ENCODE measurements around the gene MYBBP1A.
"Not testable (repeated sequence)": the region's sequence is repeated elsewhere in the genome, so short reads cannot be mapped to it uniquely, and the experiment has no call there.

Gene MYBBP1A

GRCh38 chr17:4554997-4555799 lies at the start of gene MYBBP1A:
TSS of gene MYBBP1A (minus strand) at chr17:4555384. CDS start at chr17:4555324, 60 bp downstream.
- H3K27ac ChIP-seq (ENCODE audit: low read depth, low read length), result peak within 1 kb of the TSS; percentile 51
- H3K4me1 ChIP-seq (ENCODE audit: control insufficient read depth, low read length), result peaks cover 20% of the 10 kb centered on the region
- no peaks in the 10 kb centered on the region for H4K20me1 ChIP-seq (ENCODE audit: control insufficient read depth, insufficient read depth, low read depth, low read length)
- H3K4me3 ChIP-seq (ENCODE audit: low read length), result peak within 1 kb of the TSS; percentile 94
- H3K9me3 ChIP-seq (ENCODE audit: control insufficient read depth, insufficient read depth, low read length), result no peaks in the 10 kb centered on the region
- TF ChIP-seq EZH2phosphoT487 (IDR thresholded peaks at IDR 0.05; ENCODE audit: borderline replicate concordance, low read length) (no peak), CTCF (IDR thresholded peaks at IDR 0.05; ENCODE audit: low read depth, low read length, poor library complexity, severe bottlenecking) (no peak)
- peaks cover 54% of the 10 kb centered on the region for H3K79me2 ChIP-seq (ENCODE audit: control insufficient read depth, low read length)
- H3K36me3 ChIP-seq (ENCODE audit: control insufficient read depth, low read length), result peaks cover 49% of the 10 kb centered on the region
- H3F3A ChIP-seq (ENCODE audit: control insufficient read depth, insufficient read depth), result no peaks in the 10 kb centered on the region
- H3K4me2 ChIP-seq (ENCODE audit: low read length), result peak within 1 kb of the TSS; percentile 79
- H3K27me3 ChIP-seq (ENCODE audit: control insufficient read depth, low read length), result no peaks in the 10 kb centered on the region
- no peaks in the 10 kb centered on the region for H3K9me2 ChIP-seq (replicated peaks; ENCODE audit: control insufficient read depth, low read length)

- not testable (repeated sequence) for H3K4me3 ChIP-seq (ENCODE audit: low read length); H3K4me1 ChIP-seq (ENCODE audit: control insufficient read depth, low read length); H3K79me2 ChIP-seq (ENCODE audit: control insufficient read depth, low read length); H4K20me1 ChIP-seq (ENCODE audit: control insufficient read depth, insufficient read depth, low read depth, low read length); H3K4me2 ChIP-seq (ENCODE audit: low read length); H3K9me2 ChIP-seq (replicated peaks; ENCODE audit: control insufficient read depth, low read length); H3K9me3 ChIP-seq (ENCODE audit: control insufficient read depth, insufficient read depth, low read length); H3F3A ChIP-seq (ENCODE audit: control insufficient read depth, insufficient read depth); H3K36me3 ChIP-seq (ENCODE audit: control insufficient read depth, low read length); H3K27ac ChIP-seq (ENCODE audit: low read depth, low read length)
- H3K27me3 ChIP-seq (ENCODE audit: control insufficient read depth, low read length), result peaks cover 16% of the 10 kb centered on the region; the same call in 1 of the 2 replicates
Measured at GRCh38 chr17:4604736-4605135, 49.6 kb upstream of the MYBBP1A start.

- Histone ChIP-seq H3K27me3 (ENCODE audit: control insufficient read depth, low read length) (peaks cover 11% of the 10 kb centered on the region; the same call in 1 of the 2 replicates), H3K4me1 (ENCODE audit: control insufficient read depth, low read length) (no peaks in the 10 kb centered on the region), H3F3A (ENCODE audit: control insufficient read depth, insufficient read depth) (no peaks in the 10 kb centered on the region), H3K4me3 (ENCODE audit: low read length) (no peak overlapping the region), H3K79me2 (ENCODE audit: control insufficient read depth, low read length) (no peaks in the 10 kb centered on the region), H3K27ac (ENCODE audit: low read depth, low read length) (no peak overlapping the region), H3K9me3 (ENCODE audit: control insufficient read depth, insufficient read depth, low read length) (no peaks in the 10 kb centered on the region), H3K4me2 (ENCODE audit: low read length) (no peak overlapping the region), H3K9me2 (replicated peaks; ENCODE audit: control insufficient read depth, low read length) (no peaks in the 10 kb centered on the region), H4K20me1 (ENCODE audit: control insufficient read depth, insufficient read depth, low read depth, low read length) (no peaks in the 10 kb centered on the region), H3K36me3 (ENCODE audit: control insufficient read depth, low read length) (no peaks in the 10 kb centered on the region)
- TF ChIP-seq CTCF (IDR thresholded peaks at IDR 0.05; ENCODE audit: low read depth, low read length, poor library complexity, severe bottlenecking) (no peak), EZH2phosphoT487 (IDR thresholded peaks at IDR 0.05; ENCODE audit: borderline replicate concordance, low read length) (no peak)
Measured at GRCh38 chr17:4604111-4604644, 49.0 kb upstream of the MYBBP1A start.

GRCh38 chr17:4602041-4602440 lies 46.9 kb upstream of the MYBBP1A start:
- H3K4me1 ChIP-seq (ENCODE audit: control insufficient read depth, low read length), result no peaks in the 10 kb centered on the region
- H3K79me2 ChIP-seq (ENCODE audit: control insufficient read depth, low read length), result no peaks in the 10 kb centered on the region
- no peak for TF ChIP-seq CTCF (IDR thresholded peaks at IDR 0.05; ENCODE audit: low read depth, low read length, poor library complexity, severe bottlenecking)
- TF ChIP-seq EZH2phosphoT487 (IDR thresholded peaks at IDR 0.05; ENCODE audit: borderline replicate concordance, low read length), result no peak
- no peaks in the 10 kb centered on the region for H3F3A ChIP-seq (ENCODE audit: control insufficient read depth, insufficient read depth)
- no peaks in the 10 kb centered on the region for H4K20me1 ChIP-seq (ENCODE audit: control insufficient read depth, insufficient read depth, low read depth, low read length)
- no peaks in the 10 kb centered on the region for H3K9me3 ChIP-seq (ENCODE audit: control insufficient read depth, insufficient read depth, low read length)
- H3K27me3 ChIP-seq (ENCODE audit: control insufficient read depth, low read length), result no peaks in the 10 kb centered on the region
- H3K9me2 ChIP-seq (replicated peaks; ENCODE audit: control insufficient read depth, low read length), result no peaks in the 10 kb centered on the region
- no peak overlapping the region for H3K27ac ChIP-seq (ENCODE audit: low read depth, low read length)
- H3K4me2 ChIP-seq (ENCODE audit: low read length), result no peak overlapping the region
- no peak overlapping the region for H3K4me3 ChIP-seq (ENCODE audit: low read length)
- H3K36me3 ChIP-seq (ENCODE audit: control insufficient read depth, low read length), result no peaks in the 10 kb centered on the region

All from DOHH2 (cell line).